Stimulated activated CD4-positive, alpha-beta T cell treated with anti-CD3 and anti-CD28 coated beads, Interleukin-12 subunit alpha, Interleukin-12 subunit beta, amount 100 ng/mL, for 48 hours (primary cell): ENCODE data around the gene PFN1.

Experiments
- DNase-seq, 3 donors: peaks; one replicate each; pipeline ENCODE4 v3.0.0-alpha.2; 2020; ENCODE audit warnings: low read depth in 2 of 3, low spot score in 1 of 3

Gene PFN1

GRCh38 chr17:4946312-4946976 lies 1.9 kb downstream of the PFN1 start:
- DNase-seq, result no peak

GRCh38 chr17:4945944-4946280 lies 2.4 kb downstream of the PFN1 start:
- no peak for DNase-seq

DNA sequence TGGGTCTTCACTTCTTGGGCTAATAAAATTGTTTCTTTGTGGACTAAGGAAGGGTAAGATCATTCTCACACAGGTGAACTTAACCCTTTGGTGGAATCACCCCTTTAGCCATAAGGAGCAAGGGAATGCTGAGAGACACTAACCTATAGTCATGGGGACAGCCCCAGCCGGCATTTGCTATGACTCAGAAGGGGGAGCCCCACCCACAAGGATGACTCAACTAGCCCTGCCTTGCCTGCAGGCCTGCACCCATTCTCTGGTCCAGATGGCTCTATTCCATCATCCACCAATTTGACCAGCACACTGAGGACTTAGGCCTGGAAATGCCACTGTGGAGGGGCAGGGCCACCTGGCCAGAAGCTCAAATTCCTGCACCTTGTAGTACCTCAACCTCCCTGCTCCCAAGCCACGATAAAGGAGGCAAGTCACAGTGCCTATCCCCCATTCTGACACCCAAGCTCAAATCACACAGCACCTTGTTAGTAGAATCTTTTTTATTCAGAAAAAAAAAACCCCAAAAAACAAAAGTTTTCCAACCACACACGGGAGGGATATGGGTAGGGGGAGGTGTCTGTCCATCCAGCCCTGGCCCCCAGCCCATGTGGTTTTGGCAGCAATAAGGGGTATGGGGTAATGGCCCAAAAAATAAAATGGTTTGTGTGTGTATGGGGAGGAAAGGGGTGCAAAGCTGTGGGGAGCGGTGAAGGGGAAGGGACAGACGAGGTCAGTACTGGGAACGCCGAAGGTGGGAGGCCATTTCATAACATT lies 3.0 kb downstream of the PFN1 start:
- peak; percentile 79 to 90 (median 80) for DNase-seq

GRCh38 chr17:4944554-4945175 lies 3.7 kb downstream of the PFN1 start:
- peak in 1 of 3 donors; percentile 21 for DNase-seq

GRCh38 chr17:4944163-4944553 lies 4.2 kb downstream of the PFN1 start:
- peak in 2 of 3 donors; percentile 19 to 43 for DNase-seq

DNA sequence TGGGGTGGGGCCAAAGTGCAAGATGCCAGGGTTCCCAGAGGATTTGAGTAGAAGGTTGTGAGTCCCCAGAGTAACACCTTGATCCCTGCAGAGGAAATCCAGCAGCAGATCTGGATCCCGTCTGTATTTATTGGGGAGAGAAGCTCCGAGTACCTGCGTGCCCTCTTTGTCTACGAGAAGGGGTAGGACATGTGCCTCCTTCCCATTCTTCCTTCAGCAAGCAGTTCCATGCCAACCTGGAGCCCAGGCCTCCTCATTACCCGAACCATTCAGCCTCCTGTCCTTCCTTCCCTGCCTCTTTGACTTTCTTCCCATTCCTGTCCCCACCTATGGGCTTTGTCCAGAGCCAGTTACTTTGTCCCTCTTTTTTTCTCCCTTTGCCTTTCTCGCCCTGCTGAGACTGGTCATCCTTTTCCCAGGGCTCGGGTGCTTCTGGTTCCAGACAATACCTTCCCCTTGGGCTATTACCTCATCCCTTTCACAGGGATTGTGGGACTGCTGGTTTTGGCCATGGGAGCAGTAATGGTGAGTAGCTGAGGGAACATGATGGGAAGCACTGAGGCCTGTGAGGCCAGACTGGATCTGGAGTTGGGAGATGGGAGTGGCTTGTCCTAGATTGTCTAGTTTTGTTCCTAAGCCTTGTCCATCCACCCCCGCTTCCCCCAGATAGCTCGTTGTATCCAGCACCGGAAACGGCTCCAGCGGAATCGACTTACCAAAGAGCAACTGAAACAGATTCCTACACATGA lies 5.4 kb downstream of the PFN1 start:
- no peak for DNase-seq

GRCh38 chr17:4941319-4941610 lies 7.1 kb downstream of the PFN1 start:
- DNase-seq, result no peak

DNA sequence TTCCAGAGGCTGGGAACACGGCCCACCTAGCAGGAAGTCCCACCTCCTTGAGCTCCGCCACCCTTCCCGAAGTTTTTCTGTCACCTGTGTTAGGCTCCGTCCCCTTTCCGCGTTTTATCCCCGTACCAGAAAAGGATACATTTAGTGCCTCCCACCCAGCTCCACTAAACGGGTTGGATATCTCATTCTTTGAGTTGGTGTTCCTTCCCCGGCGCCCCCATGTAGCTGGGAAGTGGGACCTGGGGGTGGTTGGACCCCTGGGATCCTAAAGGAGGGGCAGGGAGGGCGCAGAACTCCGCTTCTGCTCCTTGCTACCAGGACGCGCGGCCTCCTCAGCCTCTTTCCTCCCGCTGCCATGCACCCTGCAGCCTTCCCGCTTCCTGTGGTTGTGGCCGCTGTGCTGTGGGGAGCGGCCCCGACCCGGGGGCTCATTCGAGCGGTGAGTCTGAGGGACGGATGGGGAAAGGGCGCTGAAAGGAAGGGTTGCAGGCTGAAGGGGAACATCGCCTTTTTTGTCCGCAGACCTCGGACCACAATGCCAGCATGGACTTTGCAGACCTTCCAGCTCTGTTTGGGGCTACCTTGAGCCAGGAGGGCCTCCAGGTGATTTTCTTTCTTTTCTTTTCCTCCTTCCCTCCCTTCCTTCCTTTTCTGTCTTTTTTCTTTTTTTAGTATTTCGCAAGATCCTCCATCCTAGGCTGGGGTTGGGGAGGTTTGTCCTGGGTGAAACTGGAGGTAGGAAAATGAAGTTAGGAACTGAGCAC lies 7.6 kb downstream of the PFN1 start:
- DNase-seq, result peak in 1 of 3 donors; percentile 32

- peak; percentile 93 to 94 (median 93) for DNase-seq
These were observed 8.4 kb downstream of the PFN1 start, which contains the start of the genes RNF167 and SLC25A11 for GRCh38 chr17:4939796-4940554. TSS of gene RNF167 (plus strand) at chr17:4940268. CDS start at chr17:4940910, 642 bp downstream. TSS of gene SLC25A11 (minus strand) at chr17:4940046. CDS start at chr17:4939910, 136 bp downstream.

- DNase-seq, result no peak
These were observed 8.9 kb downstream of the PFN1 start for GRCh38 chr17:4939546-4939795.

GRCh38 chr17:4938688-4939545 lies 9.4 kb downstream of the PFN1 start:
- no peak for DNase-seq

DNA sequence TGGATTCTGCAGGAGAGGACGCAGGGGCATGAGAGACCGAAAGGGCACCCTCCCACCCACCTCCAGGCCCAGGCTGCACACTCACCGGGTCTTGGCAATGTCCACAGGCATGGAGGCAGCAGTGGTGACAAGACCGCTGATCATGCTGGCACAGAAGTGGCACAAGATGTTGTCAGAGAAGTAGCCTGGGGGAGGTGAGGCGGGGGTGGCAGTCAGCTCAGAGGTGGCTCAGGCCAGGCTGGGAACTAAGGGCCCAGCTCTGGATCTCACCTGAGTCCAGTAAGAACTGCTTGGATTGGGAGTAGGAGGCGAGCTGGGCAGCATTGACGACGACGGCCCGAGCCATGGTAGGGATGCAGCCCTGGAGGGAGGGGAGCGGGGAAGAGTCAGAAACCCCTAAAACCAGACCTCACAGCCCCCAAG lies 10.2 kb downstream of the PFN1 start:
- DNase-seq, result no peak

- DNase-seq, result no peak
These were observed 10.8 kb downstream of the PFN1 start for GRCh38 chr17:4937553-4937952.

- no peak for DNase-seq
These were observed 11.9 kb downstream of the PFN1 start for GRCh38 chr17:4936436-4936835.

DNA sequence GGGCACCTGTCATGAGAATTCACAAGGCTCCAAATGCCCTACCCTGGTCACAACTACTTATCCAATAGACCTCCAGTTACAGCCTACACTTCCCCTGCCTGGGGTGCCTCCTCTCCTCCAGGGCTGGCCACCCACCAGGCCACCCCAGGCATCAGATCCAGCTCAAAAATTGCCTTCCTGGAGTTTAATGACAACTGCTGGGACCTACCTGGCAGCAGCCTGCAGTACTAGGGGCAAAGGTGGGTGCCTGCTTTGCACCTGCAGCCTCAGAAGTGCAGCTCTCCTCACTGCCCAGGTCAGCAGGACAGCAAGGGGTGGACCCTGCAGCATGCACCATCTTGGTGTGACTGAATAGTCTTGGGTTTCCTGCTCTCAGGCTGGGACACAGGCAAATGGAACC lies 12.7 kb downstream of the PFN1 start:
- DNase-seq, result no peak

DNA sequence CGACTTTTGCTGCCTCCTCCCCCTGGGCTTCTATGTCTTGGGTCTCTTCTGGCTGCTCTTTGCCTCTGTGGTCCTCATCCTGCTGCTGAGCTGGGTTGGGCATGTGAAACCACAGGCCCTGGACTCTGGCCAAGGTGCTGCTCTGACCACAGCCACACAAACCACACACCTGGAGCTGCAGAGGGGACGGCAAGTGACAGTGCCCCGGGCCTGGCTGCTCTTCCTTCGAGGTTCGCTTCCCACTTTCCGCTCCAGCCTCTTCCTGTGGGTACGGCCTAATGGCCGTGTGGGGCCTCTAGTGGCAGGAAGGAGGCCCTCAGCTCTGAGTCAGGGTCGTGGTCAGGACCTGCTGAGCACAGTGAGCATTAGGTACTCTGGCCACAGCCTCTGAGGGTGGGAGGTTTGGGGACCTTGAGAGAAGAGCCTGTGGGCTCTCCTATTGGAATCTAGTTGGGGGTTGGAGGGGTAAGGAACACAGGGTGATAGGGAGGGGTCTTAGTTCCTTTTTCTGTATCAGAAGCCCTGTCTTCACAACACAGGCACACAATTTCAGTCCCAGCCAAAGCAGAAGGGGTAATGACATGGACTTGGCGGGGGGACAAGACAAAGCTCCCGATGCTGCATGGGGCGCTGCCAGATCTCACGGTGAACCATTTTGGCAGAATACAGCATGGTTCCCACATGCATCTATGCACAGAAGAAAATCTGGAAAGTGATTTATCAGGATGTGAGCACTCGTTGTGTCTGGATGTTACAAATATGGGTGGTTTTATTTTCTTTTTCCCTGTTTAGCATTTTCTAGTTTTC lies 14.0 kb downstream of the PFN1 start:
- DNase-seq, result no peak

DNA sequence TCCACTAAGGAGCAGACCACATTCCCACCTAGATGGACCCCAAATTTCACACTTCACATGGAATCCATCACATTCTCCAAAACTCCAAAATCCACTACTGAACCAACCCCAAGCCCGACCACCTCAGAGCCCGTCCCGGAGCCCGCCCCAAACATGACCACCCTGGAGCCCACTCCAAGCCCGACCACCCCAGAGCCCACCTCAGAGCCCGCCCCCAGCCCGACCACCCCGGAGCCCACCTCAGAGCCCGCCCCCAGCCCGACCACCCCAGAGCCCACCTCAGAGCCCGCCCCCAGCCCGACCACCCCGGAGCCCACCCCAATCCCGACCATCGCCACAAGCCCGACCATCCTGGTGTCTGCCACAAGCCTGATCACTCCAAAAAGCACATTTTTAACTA lies 14.7 kb downstream of the PFN1 start:
- no peak for DNase-seq

GRCh38 chr17:4932756-4933155 lies 15.6 kb downstream of the PFN1 start:
- no peak for DNase-seq

- DNase-seq, result no peak
These were observed 16.4 kb downstream of the PFN1 start, which contains the start of gene GP1BA for GRCh38 chr17:4931963-4932362. TSS of gene GP1BA (plus strand) at chr17:4932277. CDS start at chr17:4932605, 328 bp downstream.
